GM19324 (cell line): ENCODE results near the gene NPAS2.

ENCODE experiments used
- ATAC-seq: cut with Tn5 transposase; IDR thresholded peaks from one replicate; pipeline ENCODE4 v1.9.1; 2021; ENCODE audit warnings: mild to moderate bottlenecking, moderate library complexity; ENCODE audit not compliant: unreplicated experiment, low FRiP score

NPAS2 gene

GRCh38 chr2:100983201-100983600, 163.3 kb downstream of the NPAS2 start:
- no peak for ATAC-seq

- no peak for ATAC-seq
Observed at GRCh38 chr2:100983684-100984310, 163.9 kb downstream of the NPAS2 start.

- ATAC-seq = no peak
Observed at GRCh38 chr2:100984892-100985307, 165.0 kb downstream of the NPAS2 start.

GRCh38 chr2:100986157-100986556, 166.2 kb downstream of the NPAS2 start:
- no peak for ATAC-seq

GRCh38 chr2:100987536-100987935, 167.6 kb downstream of the NPAS2 start:
- no peak for ATAC-seq

- ATAC-seq = no peak
Observed at GRCh38 chr2:100987974-100988373, 168.0 kb downstream of the NPAS2 start.

GRCh38 chr2:100988630-100989417, 168.9 kb downstream of the NPAS2 start:
- ATAC-seq = no peak

- no peak for ATAC-seq
Observed at GRCh38 chr2:100989666-100990065, 169.7 kb downstream of the NPAS2 start.

GRCh38 chr2:100990166-100990565, 170.2 kb downstream of the NPAS2 start:
- ATAC-seq = no peak

GRCh38 chr2:100990650-100991403, 170.9 kb downstream of the NPAS2 start:
- no peak for ATAC-seq

- no peak for ATAC-seq
Observed at GRCh38 chr2:100991404-100991773, 171.4 kb downstream of the NPAS2 start.

- ATAC-seq = no peak
Observed at GRCh38 chr2:100992262-100992661, 172.3 kb downstream of the NPAS2 start.

GRCh38 chr2:100993294-100993693, 173.4 kb downstream of the NPAS2 start:
- no peak for ATAC-seq

- no peak for ATAC-seq
Observed at GRCh38 chr2:100995309-100996075, 175.6 kb downstream of the NPAS2 start.

GRCh38 chr2:100997509-100998234, 177.7 kb downstream of the NPAS2 start:
- ATAC-seq = no peak

GRCh38 chr2:100998235-100998573, 178.3 kb downstream of the NPAS2 start:
- no peak for ATAC-seq

GRCh38 chr2:100999995-101000394, 180.1 kb downstream of the NPAS2 start:
- ATAC-seq = no peak

- peak; percentile 96 for ATAC-seq
Observed at GRCh38 chr2:101001691-101002561, 182.0 kb downstream of the NPAS2 start, which contains the start of gene RPL31. Gene RPL31, plus strand, starts transcription at chr2:101002289. Its CDS starts 413 bp downstream, at chr2:101002702.
